GM12878 (cell line): ENCODE results near the gene MFSD8. TPM values are rescaled to one million over a fixed set of nuclear protein-coding genes. Genes with fewer than 3 reads are reported as not detected.

ENCODE experiments used
- BRCA1 ChIP-seq: IDR thresholded peaks from 2 replicates; pipeline ENCODE4 v1.6.1; 2011; ENCODE audit warnings: low read depth, low read length, improper control_type of control experiment
- CHD1 ChIP-seq: IDR thresholded peaks from 2 replicates; pipeline ENCODE4 v1.6.1; 2012; ENCODE audit warnings: low read depth, low read length, improper control_type of control experiment
- HCFC1 ChIP-seq: fragments of 150-350 bp; IDR thresholded peaks from 2 replicates; pipeline ENCODE4 v1.6.1; 2014; ENCODE audit warnings: low read length
- HDAC2 ChIP-seq: fragments of 200-600 bp; sonication (generic); IDR thresholded peaks from 2 replicates; pipeline ENCODE4 v1.6.1; 2017
- HDAC6 ChIP-seq: fragments of 200-600 bp; sonication (generic); IDR thresholded peaks from one replicate; pipeline ENCODE4 v1.8.0; 2017; ENCODE audit warnings: antibody characterized with exemption; ENCODE audit not compliant: unreplicated experiment
- IKZF2 ChIP-seq, 2 experiments: fragments of 450-650 bp; IDR thresholded peaks; 2 replicates each; pipeline ENCODE4 v1.6.1; 2017; ENCODE audit warnings: mild to moderate bottlenecking in 2 of 2, moderate library complexity in 2 of 2
- JUND ChIP-seq: IDR thresholded peaks from 2 replicates; pipeline ENCODE4 v1.6.1; 2012; ENCODE audit warnings: low read depth, mild to moderate bottlenecking, low read length, improper control_type of control experiment, moderate library complexity
- KLF5 ChIP-seq: fragments of 450-650 bp; IDR thresholded peaks from 2 replicates; pipeline ENCODE4 v1.6.1; 2014; ENCODE audit warnings: mild to moderate bottlenecking; ENCODE audit not compliant: partially characterized antibody
- MEF2A ChIP-seq: IDR thresholded peaks from 2 replicates; pipeline ENCODE4 v1.6.1; 2011; ENCODE audit warnings: low read depth, mild to moderate bottlenecking, low read length, moderate library complexity; ENCODE audit not compliant: insufficient read depth
- MTA2 ChIP-seq: fragments of 450-650 bp; IDR thresholded peaks from 2 replicates; pipeline ENCODE4 v1.6.1; 2016; ENCODE audit warnings: low read depth, mild to moderate bottlenecking, moderate library complexity
- NFYB ChIP-seq: IDR thresholded peaks from 2 replicates; pipeline ENCODE4 v1.6.1; 2011; ENCODE audit warnings: low read depth, mild to moderate bottlenecking, low read length, improper control_type of control experiment, moderate library complexity; ENCODE audit not compliant: insufficient read depth
- NRF1 ChIP-seq: conservative IDR thresholded peaks from 2 replicates; pipeline ENCODE4 v1.6.1; 2011; ENCODE audit warnings: mild to moderate bottlenecking, low read depth, low read length, improper control_type of control experiment
- RB1 ChIP-seq: fragments of 450-650 bp; formaldehyde crosslinking; IDR thresholded peaks from 2 replicates; pipeline ENCODE4 v1.6.1; 2017; ENCODE audit warnings: mild to moderate bottlenecking, borderline replicate concordance
- RBBP5 ChIP-seq: fragments of 200-600 bp; sonication (generic); conservative IDR thresholded peaks from 2 replicates; pipeline ENCODE4 v1.6.1; 2016
- YBX1 ChIP-seq: fragments of 450-650 bp; IDR thresholded peaks from 2 replicates; pipeline ENCODE4 v1.6.1; 2016; ENCODE audit warnings: antibody characterized with exemption
- polyA plus RNA-seq, 11 experiments: library from polyadenylated mRNA; depleted of rRNA in 4 of 11; unstranded in 6 of 11; stranded (reverse) in 5 of 11; fragments of >200 nt; fragmentation: Nextera tagmentation in 4 of 11; fragmentation: Illumina TruSeq in 1 of 11; extraction: Ambion mirVana in 4 of 11; extraction: Trizol in 1 of 11; gene quantifications; 1 replicate in 1 of 11; 2 replicates in 10 of 11; pipeline versions ENCODE4 v1.2.1 to v1.2.3, GENCODE V29; 2011 to 2016; ENCODE audit warnings: inconsistent platforms in 2 of 11, missing spikeins in 2 of 11, low read depth in 1 of 11
- total RNA-seq, 4 experiments: library from RNA; depleted of rRNA in 3 of 4; stranded (reverse); fragments of >200 nt in 3 of 4; fragmentation: Illumina TruSeq in 1 of 4; extraction: Trizol in 1 of 4; gene quantifications; 2 replicates each; pipeline versions ENCODE4 v1.2.1 to v1.2.3, GENCODE V29; 2013 to 2021
- TF ChIP-seq, protein P1 (sequence below): fragments of 450-650 bp; IDR thresholded peaks from 2 replicates; pipeline ENCODE4 v1.6.1; 2017; ENCODE audit warnings: antibody characterized with exemption, mild to moderate bottlenecking, moderate library complexity
- TF ChIP-seq, protein P2 (sequence below): IDR thresholded peaks from 2 replicates; pipeline ENCODE4 v1.6.1; 2011; ENCODE audit warnings: mild to moderate bottlenecking, low read depth, low read length, moderate library complexity; ENCODE audit not compliant: insufficient replicate concordance
- TF ChIP-seq, protein P3 (sequence below): fragments of 450-650 bp; formaldehyde crosslinking; IDR thresholded peaks from 2 replicates; pipeline ENCODE4 v1.4.0; 2020; ENCODE audit warnings: mild to moderate bottlenecking, moderate library complexity
- TF ChIP-seq, protein P4 (sequence below): IDR thresholded peaks from 2 replicates; pipeline ENCODE4 v1.6.1; 2011; ENCODE audit warnings: borderline replicate concordance, low read depth, mild to moderate bottlenecking, moderate library complexity, low read length; ENCODE audit not compliant: insufficient read depth, poor library complexity, severe bottlenecking
- TF ChIP-seq, protein P5 (sequence below): IDR thresholded peaks from 2 replicates; pipeline ENCODE4 v1.6.1; 2011; ENCODE audit warnings: borderline replicate concordance, low read depth, mild to moderate bottlenecking, moderate library complexity, mixed read lengths, low read length; ENCODE audit not compliant: insufficient read depth; ENCODE audit errors: extremely low read length

The MFSD8 gene
- total and polyA plus RNA-seq, 10 of the 15 experiments (the other 5 are each of a cell fraction or from before 2014, with no cell fraction given), result 12.7 to 29.9 (median 18.4) TPM

DNA sequence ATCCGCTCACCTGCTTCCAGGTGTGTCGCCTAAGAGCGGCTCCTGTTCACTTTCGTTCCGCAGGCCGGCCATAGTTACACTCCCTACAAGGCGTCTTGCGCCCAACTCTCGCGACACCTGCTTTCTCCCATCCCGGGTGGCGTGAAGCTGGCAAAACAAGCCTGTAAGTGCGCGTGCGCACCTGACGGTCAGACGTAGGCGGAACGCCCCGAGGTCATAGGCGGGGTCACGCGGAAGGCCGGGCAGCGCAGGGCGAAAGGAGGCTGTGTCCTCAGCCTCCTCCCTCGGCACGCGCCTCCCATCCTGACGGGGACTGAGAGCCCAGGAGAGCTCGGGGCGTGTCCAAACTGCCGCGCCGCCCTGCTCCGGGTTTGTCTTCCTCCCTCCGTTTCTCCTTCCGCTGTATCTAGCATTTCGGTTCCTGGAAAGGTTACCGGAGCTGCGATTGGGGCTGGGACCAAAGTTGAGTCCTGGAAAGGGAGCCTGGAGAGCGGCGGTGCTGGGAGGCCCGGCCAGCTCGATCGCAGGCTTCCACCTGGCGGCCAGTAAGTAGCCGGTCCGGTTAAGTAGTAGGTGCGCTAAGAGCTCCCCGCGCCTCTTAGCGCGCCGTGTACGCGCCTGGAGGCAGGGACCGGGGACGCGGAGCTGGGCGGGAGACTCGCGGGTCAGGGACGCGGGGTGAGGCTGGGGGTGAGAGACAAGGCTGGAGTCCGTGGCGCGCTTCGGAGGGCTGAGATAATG, at the start of gene MFSD8, which contains the start of gene ABHD18 (continued):
- TF ChIP-seq, protein P1, sequence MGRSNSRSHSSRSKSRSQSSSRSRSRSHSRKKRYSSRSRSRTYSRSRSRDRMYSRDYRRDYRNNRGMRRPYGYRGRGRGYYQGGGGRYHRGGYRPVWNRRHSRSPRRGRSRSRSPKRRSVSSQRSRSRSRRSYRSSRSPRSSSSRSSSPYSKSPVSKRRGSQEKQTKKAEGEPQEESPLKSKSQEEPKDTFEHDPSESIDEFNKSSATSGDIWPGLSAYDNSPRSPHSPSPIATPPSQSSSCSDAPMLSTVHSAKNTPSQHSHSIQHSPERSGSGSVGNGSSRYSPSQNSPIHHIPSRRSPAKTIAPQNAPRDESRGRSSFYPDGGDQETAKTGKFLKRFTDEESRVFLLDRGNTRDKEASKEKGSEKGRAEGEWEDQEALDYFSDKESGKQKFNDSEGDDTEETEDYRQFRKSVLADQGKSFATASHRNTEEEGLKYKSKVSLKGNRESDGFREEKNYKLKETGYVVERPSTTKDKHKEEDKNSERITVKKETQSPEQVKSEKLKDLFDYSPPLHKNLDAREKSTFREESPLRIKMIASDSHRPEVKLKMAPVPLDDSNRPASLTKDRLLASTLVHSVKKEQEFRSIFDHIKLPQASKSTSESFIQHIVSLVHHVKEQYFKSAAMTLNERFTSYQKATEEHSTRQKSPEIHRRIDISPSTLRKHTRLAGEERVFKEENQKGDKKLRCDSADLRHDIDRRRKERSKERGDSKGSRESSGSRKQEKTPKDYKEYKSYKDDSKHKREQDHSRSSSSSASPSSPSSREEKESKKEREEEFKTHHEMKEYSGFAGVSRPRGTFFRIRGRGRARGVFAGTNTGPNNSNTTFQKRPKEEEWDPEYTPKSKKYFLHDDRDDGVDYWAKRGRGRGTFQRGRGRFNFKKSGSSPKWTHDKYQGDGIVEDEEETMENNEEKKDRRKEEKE, result no peak
- TF ChIP-seq JUND (no peak), YBX1 (no peak), MEF2A (no peak), KLF5 (no peak), RB1 (peak; percentile 77; the same call in 1 of the 2 replicates), RBBP5 (no peak), MTA2 (no peak), BRCA1 (peak; percentile 87), NFYB (no peak), IKZF2 (IDR thresholded peaks at IDR 0.05) (peak; percentile 65 to 72; a peak in 3 of 4 replicates), HDAC6 (no peak), CHD1 (no peak), HCFC1 (peak; percentile 8; the same call in 1 of the 2 replicates), NRF1 (peak; percentile 83), HDAC2 (no peak)
- TF ChIP-seq, protein P2, sequence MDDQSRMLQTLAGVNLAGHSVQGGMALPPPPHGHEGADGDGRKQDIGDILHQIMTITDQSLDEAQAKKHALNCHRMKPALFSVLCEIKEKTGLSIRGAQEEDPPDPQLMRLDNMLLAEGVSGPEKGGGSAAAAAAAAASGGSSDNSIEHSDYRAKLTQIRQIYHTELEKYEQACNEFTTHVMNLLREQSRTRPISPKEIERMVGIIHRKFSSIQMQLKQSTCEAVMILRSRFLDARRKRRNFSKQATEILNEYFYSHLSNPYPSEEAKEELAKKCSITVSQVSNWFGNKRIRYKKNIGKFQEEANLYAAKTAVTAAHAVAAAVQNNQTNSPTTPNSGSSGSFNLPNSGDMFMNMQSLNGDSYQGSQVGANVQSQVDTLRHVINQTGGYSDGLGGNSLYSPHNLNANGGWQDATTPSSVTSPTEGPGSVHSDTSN, result no peak
- TF ChIP-seq, protein P3, sequence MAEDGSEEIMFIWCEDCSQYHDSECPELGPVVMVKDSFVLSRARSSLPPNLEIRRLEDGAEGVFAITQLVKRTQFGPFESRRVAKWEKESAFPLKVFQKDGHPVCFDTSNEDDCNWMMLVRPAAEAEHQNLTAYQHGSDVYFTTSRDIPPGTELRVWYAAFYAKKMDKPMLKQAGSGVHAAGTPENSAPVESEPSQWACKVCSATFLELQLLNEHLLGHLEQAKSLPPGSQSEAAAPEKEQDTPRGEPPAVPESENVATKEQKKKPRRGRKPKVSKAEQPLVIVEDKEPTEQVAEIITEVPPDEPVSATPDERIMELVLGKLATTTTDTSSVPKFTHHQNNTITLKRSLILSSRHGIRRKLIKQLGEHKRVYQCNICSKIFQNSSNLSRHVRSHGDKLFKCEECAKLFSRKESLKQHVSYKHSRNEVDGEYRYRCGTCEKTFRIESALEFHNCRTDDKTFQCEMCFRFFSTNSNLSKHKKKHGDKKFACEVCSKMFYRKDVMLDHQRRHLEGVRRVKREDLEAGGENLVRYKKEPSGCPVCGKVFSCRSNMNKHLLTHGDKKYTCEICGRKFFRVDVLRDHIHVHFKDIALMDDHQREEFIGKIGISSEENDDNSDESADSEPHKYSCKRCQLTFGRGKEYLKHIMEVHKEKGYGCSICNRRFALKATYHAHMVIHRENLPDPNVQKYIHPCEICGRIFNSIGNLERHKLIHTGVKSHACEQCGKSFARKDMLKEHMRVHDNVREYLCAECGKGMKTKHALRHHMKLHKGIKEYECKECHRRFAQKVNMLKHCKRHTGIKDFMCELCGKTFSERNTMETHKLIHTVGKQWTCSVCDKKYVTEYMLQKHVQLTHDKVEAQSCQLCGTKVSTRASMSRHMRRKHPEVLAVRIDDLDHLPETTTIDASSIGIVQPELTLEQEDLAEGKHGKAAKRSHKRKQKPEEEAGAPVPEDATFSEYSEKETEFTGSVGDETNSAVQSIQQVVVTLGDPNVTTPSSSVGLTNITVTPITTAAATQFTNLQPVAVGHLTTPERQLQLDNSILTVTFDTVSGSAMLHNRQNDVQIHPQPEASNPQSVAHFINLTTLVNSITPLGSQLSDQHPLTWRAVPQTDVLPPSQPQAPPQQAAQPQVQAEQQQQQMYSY, result no peak
- TF ChIP-seq, protein P4, sequence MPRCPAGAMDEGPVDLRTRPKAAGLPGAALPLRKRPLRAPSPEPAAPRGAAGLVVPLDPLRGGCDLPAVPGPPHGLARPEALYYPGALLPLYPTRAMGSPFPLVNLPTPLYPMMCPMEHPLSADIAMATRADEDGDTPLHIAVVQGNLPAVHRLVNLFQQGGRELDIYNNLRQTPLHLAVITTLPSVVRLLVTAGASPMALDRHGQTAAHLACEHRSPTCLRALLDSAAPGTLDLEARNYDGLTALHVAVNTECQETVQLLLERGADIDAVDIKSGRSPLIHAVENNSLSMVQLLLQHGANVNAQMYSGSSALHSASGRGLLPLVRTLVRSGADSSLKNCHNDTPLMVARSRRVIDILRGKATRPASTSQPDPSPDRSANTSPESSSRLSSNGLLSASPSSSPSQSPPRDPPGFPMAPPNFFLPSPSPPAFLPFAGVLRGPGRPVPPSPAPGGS, result no peak
- TF ChIP-seq, protein P5, sequence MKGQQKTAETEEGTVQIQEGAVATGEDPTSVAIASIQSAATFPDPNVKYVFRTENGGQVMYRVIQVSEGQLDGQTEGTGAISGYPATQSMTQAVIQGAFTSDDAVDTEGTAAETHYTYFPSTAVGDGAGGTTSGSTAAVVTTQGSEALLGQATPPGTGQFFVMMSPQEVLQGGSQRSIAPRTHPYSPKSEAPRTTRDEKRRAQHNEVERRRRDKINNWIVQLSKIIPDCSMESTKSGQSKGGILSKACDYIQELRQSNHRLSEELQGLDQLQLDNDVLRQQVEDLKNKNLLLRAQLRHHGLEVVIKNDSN, result peak; percentile 67
